ENCODE results near the gene STX18.

DNA sequence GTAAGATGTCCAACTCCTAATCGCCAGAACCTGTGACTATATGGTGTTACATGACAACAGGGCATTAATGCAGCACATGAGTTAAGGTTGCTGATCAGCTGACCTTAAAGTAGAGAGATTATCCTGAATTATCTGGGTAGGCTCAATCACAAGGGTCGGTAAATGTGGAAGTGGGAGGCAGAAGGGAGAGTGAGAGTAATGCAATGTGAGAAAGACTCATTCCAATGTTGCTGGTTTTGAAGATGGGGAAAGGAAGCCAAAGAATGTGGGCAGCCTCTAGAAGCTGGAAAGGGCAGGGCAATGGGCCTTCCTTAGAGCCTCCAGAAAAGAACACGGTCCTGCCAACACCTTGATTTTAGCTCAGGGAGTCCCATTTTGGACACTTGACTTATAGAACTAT is 67.4 kb downstream of the STX18 start:
- TF ChIP-seq, protein P1, sequence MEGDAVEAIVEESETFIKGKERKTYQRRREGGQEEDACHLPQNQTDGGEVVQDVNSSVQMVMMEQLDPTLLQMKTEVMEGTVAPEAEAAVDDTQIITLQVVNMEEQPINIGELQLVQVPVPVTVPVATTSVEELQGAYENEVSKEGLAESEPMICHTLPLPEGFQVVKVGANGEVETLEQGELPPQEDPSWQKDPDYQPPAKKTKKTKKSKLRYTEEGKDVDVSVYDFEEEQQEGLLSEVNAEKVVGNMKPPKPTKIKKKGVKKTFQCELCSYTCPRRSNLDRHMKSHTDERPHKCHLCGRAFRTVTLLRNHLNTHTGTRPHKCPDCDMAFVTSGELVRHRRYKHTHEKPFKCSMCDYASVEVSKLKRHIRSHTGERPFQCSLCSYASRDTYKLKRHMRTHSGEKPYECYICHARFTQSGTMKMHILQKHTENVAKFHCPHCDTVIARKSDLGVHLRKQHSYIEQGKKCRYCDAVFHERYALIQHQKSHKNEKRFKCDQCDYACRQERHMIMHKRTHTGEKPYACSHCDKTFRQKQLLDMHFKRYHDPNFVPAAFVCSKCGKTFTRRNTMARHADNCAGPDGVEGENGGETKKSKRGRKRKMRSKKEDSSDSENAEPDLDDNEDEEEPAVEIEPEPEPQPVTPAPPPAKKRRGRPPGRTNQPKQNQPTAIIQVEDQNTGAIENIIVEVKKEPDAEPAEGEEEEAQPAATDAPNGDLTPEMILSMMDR (IDR thresholded peaks at IDR 0.05 in 4 of 5, conservative IDR thresholded peaks at IDR 0.05 in 1 of 5) = no peak
- TF ChIP-seq POLR2A (IDR thresholded peaks at IDR 0.05) = no peak
